Mesodermal cell (in vitro differentiated cells): ENCODE results near the gene CCR5.

Source experiments
- H3K27ac ChIP-seq: 2 replicates; pipeline ENCODE4 v1.7.0; 2013; ENCODE audit warnings: mild to moderate bottlenecking, low read depth, low read length, moderate library complexity; ENCODE audit not compliant: severe bottlenecking
- H3K36me3 ChIP-seq: 2 replicates; pipeline ENCODE4 v1.7.1; 2013; ENCODE audit warnings: mild to moderate bottlenecking, low read length, moderate library complexity; ENCODE audit not compliant: control insufficient read depth, insufficient read depth
- H3K4me1 ChIP-seq: one replicate; pipeline ENCODE4 v1.7.1; 2013; ENCODE audit warnings: mild to moderate bottlenecking, low read length; ENCODE audit not compliant: insufficient read depth, control insufficient read depth, poor library complexity, severe bottlenecking
- H3K4me3 ChIP-seq: 2 replicates; pipeline ENCODE4 v1.7.0; 2013; ENCODE audit warnings: low read length, control low read depth, mild to moderate bottlenecking; ENCODE audit not compliant: insufficient read depth, poor library complexity, severe bottlenecking; ENCODE audit errors: extremely low read depth
- H3K9me3 ChIP-seq: 2 replicates; pipeline ENCODE4 v1.7.1; 2013; ENCODE audit warnings: mild to moderate bottlenecking, low read length, moderate library complexity; ENCODE audit not compliant: control insufficient read depth
- WGBS, 2 experiments: methylation state at CpG; one replicate each; pipeline ENCODE4 v1.1.5; 2013; ENCODE audit warnings: missing lambda C conversion rate in 2 of 2; ENCODE audit not compliant: insufficient coverage in 2 of 2; 5-methylcytosine and 5-hydroxymethylcytosine counted together

CCR5 gene

DNA sequence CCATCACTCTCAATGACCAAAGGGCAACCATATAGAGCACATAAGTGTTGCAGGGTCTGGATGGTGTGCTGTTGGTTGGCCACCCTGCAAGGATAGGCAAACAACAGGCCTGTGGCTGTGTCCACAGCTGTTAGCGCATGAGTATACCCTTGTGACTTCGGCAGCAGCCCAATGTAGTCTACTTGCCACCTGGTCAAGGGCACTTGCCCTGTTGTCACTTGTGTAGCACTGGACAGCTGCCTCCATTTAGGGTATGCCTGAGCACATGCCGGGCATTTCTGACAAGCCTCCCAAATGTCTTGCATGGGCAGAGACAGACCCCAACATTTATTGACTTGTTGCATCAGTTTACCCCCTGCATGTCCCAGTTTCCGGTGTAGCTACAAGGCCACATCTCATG lies 49.1 kb downstream of the CCR5 start:
- whole genome bisulfite sequencing, 2 experiments, result 83 to 97% methylated on average over 4 of the region's 4 CpGs
- Histone ChIP-seq H3K9me3 (no peaks in the 10 kb centered on the region), H3K4me3 (no peak overlapping the region)

DNA sequence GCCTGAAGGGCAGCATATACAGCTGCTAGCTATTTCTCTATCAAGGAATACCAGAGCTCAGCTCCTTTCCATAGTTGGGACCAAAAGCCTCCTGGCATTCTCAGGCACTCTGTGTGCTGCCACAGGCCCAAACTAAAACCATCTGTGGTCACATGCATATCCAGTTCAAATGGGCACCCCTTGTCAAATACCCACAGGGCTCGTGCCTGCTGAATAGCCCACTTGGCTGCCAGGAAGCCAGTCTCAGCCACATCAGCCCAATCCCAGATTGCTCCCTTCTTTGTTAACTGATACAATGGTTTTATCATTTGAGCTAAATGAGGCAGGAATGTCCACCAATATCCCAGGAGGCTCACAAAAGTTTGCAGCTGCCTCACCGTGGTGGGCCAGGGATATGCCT lies 50.2 kb downstream of the CCR5 start:
- H3K4me1 ChIP-seq, result no peaks in the 10 kb centered on the region
- H3K36me3 ChIP-seq, result no peaks in the 10 kb centered on the region
- no peaks in the 10 kb centered on the region for H3K9me3 ChIP-seq
- whole genome bisulfite sequencing, 2 experiments, result 81 to 100% methylated on average over 2 of the region's 2 CpGs
- H3K27ac ChIP-seq, result no peak overlapping the region
- H3K4me3 ChIP-seq, result no peak overlapping the region

More for the DNA sequence above, 49.1 kb downstream of the CCR5 start:
- Histone ChIP-seq H3K27ac (no peak overlapping the region), H3K4me1 (no peaks in the 10 kb centered on the region), H3K36me3 (no peaks in the 10 kb centered on the region)

DNA sequence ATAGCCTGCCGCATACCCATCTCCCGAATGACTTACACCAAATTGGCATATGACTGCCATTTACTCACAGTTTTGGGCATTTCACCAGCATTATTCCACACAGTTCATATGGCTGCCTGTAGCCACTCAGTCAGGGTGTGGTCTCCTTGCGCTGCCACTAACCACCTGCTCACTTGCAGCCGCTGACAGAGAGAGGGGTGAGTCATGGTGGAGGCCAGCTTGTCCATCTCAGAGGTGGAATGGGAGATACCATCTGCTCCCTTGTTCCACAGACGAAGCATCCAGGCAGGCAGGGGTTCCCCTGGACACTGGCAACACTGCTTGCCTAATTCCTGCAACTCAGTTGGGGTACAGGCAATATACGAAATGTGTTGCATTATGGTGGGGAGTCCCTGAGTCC lies 51.9 kb downstream of the CCR5 start:
- no peaks in the 10 kb centered on the region for H3K9me3 ChIP-seq
- no peak overlapping the region for H3K4me3 ChIP-seq
- 90 to 93% methylated on average over 6 of the region's 6 CpGs for WGBS, 2 experiments
- no peak overlapping the region for H3K27ac ChIP-seq
- no peaks in the 10 kb centered on the region for H3K36me3 ChIP-seq
- no peaks in the 10 kb centered on the region for H3K4me1 ChIP-seq

DNA sequence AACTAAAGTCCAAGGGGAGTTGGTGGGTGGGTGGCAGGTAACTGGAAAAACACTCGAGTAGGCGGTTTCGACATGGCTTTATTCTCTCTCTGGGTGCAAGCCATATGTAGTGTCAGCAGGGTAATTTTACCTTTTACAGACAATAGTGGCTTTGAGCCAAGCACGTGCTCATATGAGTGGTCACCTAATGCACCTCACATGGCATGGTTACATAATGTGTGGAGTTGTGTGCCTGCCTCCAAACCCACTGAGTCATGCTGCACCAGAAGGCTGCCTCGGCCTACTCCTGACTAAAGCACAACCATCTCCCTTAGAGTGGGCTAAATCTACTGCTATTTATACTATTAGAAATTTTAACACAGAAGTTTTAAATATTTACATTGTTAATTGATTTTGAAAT lies 52.8 kb downstream of the CCR5 start:
- Histone ChIP-seq H3K9me3 (no peaks in the 10 kb centered on the region), H3K4me1 (no peaks in the 10 kb centered on the region), H3K27ac (no peak overlapping the region), H3K36me3 (no peaks in the 10 kb centered on the region), H3K4me3 (no peak overlapping the region)
- no CpG with 5 or more reads among the region's 5 CpGs for WGBS, 2 experiments
